K562 (cell line): Measurements from ENCODE around the gene RNF126. TPM values are rescaled to one million over a fixed set of nuclear protein-coding genes. Genes with fewer than 3 reads are reported as not detected.

Source experiments
- ATAC-seq: fragments of 200-7000 bp; cut with Tn5 transposase; 3 replicates; pipeline ENCODE4 v1.9.1; 2020; ENCODE audit warnings: moderate library complexity
- BruUV-seq: library from RNA; stranded (reverse); fragments of 400-500 nt; replicated peaks from 2 replicates; lab custom pipeline; 2021; lab: Mats Ljungman, UMichigan
- CTCF ChIA-PET: fragments of 300-600 bp; formaldehyde crosslinking; extraction: SDS; loops from one replicate; lab custom pipeline; 2021; ENCODE audit warnings: low intra/inter-chr PET ratio; lab: Yijun Ruan, JAX
- POLR2A ChIA-PET: fragments of 300-600, 350-650 bp; sonication (Branson Sonifier 250); formaldehyde crosslinking; extraction: SDS; loops from one replicate; lab custom pipeline; 2021; ENCODE audit warnings: antibody characterized with exemption, inconsistent platforms; lab: Yijun Ruan, JAX
- DNase-seq, 4 experiments: peaks; one replicate each; pipeline versions ENCODE4 v3.0.0 to v3.0.0-alpha.2; 2011 to 2018; ENCODE audit warnings: low spot score in 3 of 4, mixed read lengths in 3 of 4; ENCODE audit errors: extremely low read depth in 1 of 4
- FAIRE-seq: peaks from 2 replicates; lab custom pipeline; 2011; peaks lifted over from hg19 to GRCh38; lab: Jason Lieb, UNC
- H2AFZ ChIP-seq: 2 replicates; pipeline ENCODE4 v1.6.0; 2011; ENCODE audit warnings: low read depth, low read length, control low read depth, inconsistent platforms
- H3K27ac ChIP-seq: fragments of 200-600 bp; 3 replicates; pipeline ENCODE4 v1.8.0; 2011; ENCODE audit warnings: low read depth, mild to moderate bottlenecking, control low read depth, inconsistent platforms, low read length, moderate library complexity, mixed read lengths; ENCODE audit errors: extremely low read depth
- H3K27me3 ChIP-seq, 2 experiments: fragments of 300-600 bp in 1 of 2; 2 replicates in 1 of 2; 3 replicates in 1 of 2; pipeline versions ENCODE4 v1.6.0 to v1.8.0; 2011; ENCODE audit warnings: inconsistent platforms in 2 of 2, low read length in 2 of 2, mild to moderate bottlenecking in 1 of 2, mixed read lengths in 1 of 2, moderate library complexity in 1 of 2; ENCODE audit not compliant: control insufficient read depth in 2 of 2, insufficient read depth in 2 of 2
- H3K36me3 ChIP-seq: fragments of 300-600 bp; 3 replicates; pipeline ENCODE4 v1.8.0; 2011; ENCODE audit warnings: mild to moderate bottlenecking, low read length, inconsistent platforms; ENCODE audit not compliant: control insufficient read depth, insufficient read depth
- H3K4me1 ChIP-seq, 2 experiments: fragments of 200-600 bp in 1 of 2; replicated peaks in 1 of 2; 2 replicates in 1 of 2; 3 replicates in 1 of 2; pipeline versions ENCODE4 v1.5.1 to v1.8.0; 2011; ENCODE audit warnings: inconsistent platforms in 2 of 2, low read length in 2 of 2, mild to moderate bottlenecking in 1 of 2, mixed read lengths in 1 of 2, moderate library complexity in 1 of 2; ENCODE audit not compliant: control insufficient read depth in 2 of 2, insufficient read depth in 2 of 2
- H3K4me2 ChIP-seq: 2 replicates; pipeline ENCODE4 v1.6.1; 2011; ENCODE audit warnings: low read length, control low read depth, inconsistent platforms, mixed read lengths; ENCODE audit not compliant: insufficient read depth
- H3K4me3 ChIP-seq: fragments of 200-600 bp; sonication (generic), shearing (Covaris generic); 2 replicates; pipeline ENCODE4 v1.5.1; 2016; ENCODE audit warnings: control low read depth, inconsistent platforms
- H3K79me2 ChIP-seq: fragments of 200-600 bp; 3 replicates; pipeline ENCODE4 v1.8.0; 2011; ENCODE audit warnings: low read length, inconsistent platforms; ENCODE audit not compliant: control insufficient read depth, insufficient read depth
- H3K9ac ChIP-seq, 2 experiments: 2 replicates each; pipeline versions ENCODE4 v1.6.0 to v1.6.1; 2011; ENCODE audit warnings: low read depth in 2 of 2, low read length in 2 of 2, control low read depth in 1 of 2, inconsistent platforms in 1 of 2, mild to moderate bottlenecking in 1 of 2, mixed read lengths in 1 of 2; ENCODE audit not compliant: insufficient read depth in 1 of 2
- H3K9me1 ChIP-seq: one replicate; pipeline ENCODE4 v1.6.0; 2011; ENCODE audit warnings: inconsistent platforms, mild to moderate bottlenecking, low read length, moderate library complexity; ENCODE audit not compliant: control insufficient read depth, insufficient read depth
- H3K9me3 ChIP-seq: replicated peaks from 2 replicates; pipeline ENCODE4 v1.5.1; 2011; ENCODE audit warnings: low read depth, low read length, inconsistent platforms; ENCODE audit not compliant: control insufficient read depth, insufficient read depth
- H4K20me1 ChIP-seq: replicated peaks from 2 replicates; pipeline ENCODE4 v1.6.1; 2011; ENCODE audit warnings: low read length, inconsistent platforms, mixed read lengths; ENCODE audit not compliant: control insufficient read depth, insufficient read depth
- ZBTB33 ChIP-seq: sonication (generic); formaldehyde crosslinking; IDR thresholded peaks from 2 replicates; pipeline ENCODE4 v1.8.1; 2023; ENCODE audit warnings: mild to moderate bottlenecking, missing genetic modification reagents
- ZEB2 ChIP-seq: fragments of 450-650 bp; IDR thresholded peaks from 2 replicates; pipeline ENCODE4 v1.6.1; 2016
- WGBS: fragments of 100-300 bp; shearing (Covaris generic); methylation state at CpG from one replicate; pipeline ENCODE4 v1.1.6; 2016; ENCODE audit warnings: low coverage, mixed read lengths; ENCODE audit not compliant: insufficient coverage; ENCODE audit errors: missing lambda C conversion rate; 5-methylcytosine and 5-hydroxymethylcytosine counted together
- in situ Hi-C: fragments of 300-500 bp; cut with MboI; formaldehyde crosslinking; loops from 4 replicates; pipeline ENCODE4 v1.15.0; 2018; ENCODE audit warnings: inconsistent platforms, mixed read lengths
- intact Hi-C: fragments of 100-400 bp; cut with micrococcal nuclease; formaldehyde crosslinking; loops from 2 replicates; pipeline ENCODE4 v1.14.2; 2022
- polyA plus RNA-seq, 8 experiments: library from polyadenylated mRNA; depleted of rRNA in 4 of 8; stranded (reverse) in 5 of 8; unstranded in 3 of 8; fragments of >200 nt; fragmentation: Nextera tagmentation in 2 of 8; fragmentation: Illumina TruSeq in 1 of 8; extraction: Ambion mirVana in 2 of 8; extraction: Trizol in 1 of 8; gene quantifications; 2 replicates each; pipeline versions ENCODE4 v1.2.1 to v1.2.3, GENCODE V29; 2011 to 2014; ENCODE audit warnings: inconsistent platforms in 1 of 8, missing spikeins in 1 of 8
- total RNA-seq, 7 experiments: library from RNA; depleted of rRNA in 6 of 7; stranded (reverse); fragments of >200 nt in 6 of 7; fragmentation: Illumina TruSeq in 2 of 7; extraction: Trizol in 2 of 7; gene quantifications; 2 replicates each; pipeline versions ENCODE4 v1.2.1 to v1.2.3, GENCODE V29; 2011 to 2021; ENCODE audit warnings: low replicate concordance in 1 of 7

RNF126 gene
- total and polyA plus RNA-seq, 9 of the 15 experiments (the other 6 are each of a cell fraction or from before 2014, with no cell fraction given): 0.27 to 101 (median 12.3) TPM

DNA sequence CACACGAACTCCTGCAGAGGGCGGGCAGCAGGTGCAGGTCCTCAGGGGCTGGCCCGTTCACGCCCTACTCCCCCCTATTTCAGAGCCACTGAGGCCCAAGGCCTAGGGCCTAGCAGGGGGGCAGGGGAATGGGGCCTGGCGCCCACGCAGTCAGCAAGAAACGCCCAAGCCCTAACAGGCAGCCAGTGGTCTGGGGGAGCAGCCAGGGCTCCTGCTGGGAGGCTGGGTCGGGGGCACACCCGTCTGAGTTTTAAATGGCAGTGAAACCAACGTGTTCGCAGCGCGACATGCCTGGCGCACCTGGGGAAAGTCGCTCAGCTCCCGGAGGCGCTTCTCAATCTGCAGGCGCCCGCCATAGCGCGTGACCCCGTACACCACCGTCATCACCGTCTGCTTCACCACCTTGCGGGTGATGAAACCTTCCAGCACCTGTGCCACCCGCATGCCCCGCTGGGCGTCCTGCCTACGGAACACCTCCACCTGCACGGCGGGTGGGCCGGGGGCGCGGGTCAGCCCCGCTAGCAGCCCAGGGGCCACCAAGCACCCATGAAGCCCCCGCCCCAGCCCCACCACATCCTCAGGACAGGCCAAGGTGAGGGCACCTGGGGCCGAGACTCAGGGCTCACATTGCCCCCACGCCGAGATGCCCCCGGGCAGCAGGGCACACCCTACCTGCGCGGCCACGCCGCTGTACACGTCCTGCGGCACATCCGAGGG, 43.6 kb downstream of the RNF126 start:
- intact Hi-C loops: no loop called here
- 91% methylated on average over 21 of the region's 47 CpGs for WGBS
- ATAC-seq (no peak), FAIRE-seq (no peak), DNase-seq (no peak)
- no peak overlapping the region for H3K27ac ChIP-seq
- H3K4me2 ChIP-seq: no peak overlapping the region
- no peaks in the 10 kb centered on the region; the same call in 1 of the 2 replicates for H3K9me3 ChIP-seq
- H4K20me1 ChIP-seq: no peaks in the 10 kb centered on the region
- H3K9ac ChIP-seq: no peak overlapping the region
- in situ Hi-C loops: no loop called here
- H3K27me3 ChIP-seq: no peaks in the 10 kb centered on the region
- peak; percentile 74 for TF ChIP-seq ZBTB33 (CRISPR knock-in tag)
- no peak for TF ChIP-seq ZEB2
- no peak overlapping the region for H2AFZ ChIP-seq
- ChIA-PET CTCF (no interaction called here), POLR2A (no interaction called here)
- H3K36me3 ChIP-seq: peaks cover 79% of the 10 kb centered on the region; the same call in 2 of the 3 replicates
- peaks cover 0 to 13% of the 10 kb centered on the region in 2 experiments; a peak in 1 of 5 replicates for H3K4me1 ChIP-seq
- no peaks in the 10 kb centered on the region for H3K9me1 ChIP-seq
- no peak overlapping the region for H3K4me3 ChIP-seq
- H3K79me2 ChIP-seq: no peaks in the 10 kb centered on the region
- no TSS peak for BruUV-seq
